GM13977 (cell line): ENCODE measurements around the gene ZNF622.

Source experiments
- DNase-seq: peaks from one replicate; pipeline ENCODE4 v3.0.0; 2012; ENCODE audit warnings: low spot score
- in situ Hi-C: fragments of 300-500 bp; cut with MboI; formaldehyde crosslinking; loops from one replicate; pipeline ENCODE4 v1.12.0; 2022; ENCODE audit warnings: low sequenced_read_pairs, low pct_unique_long_range_greater_than_20kb, mixed read lengths, inconsistent platforms; ENCODE audit not compliant: unreplicated experiment
- TF ChIP-seq, protein P1 (sequence below): IDR thresholded peaks from 2 replicates; pipeline ENCODE4 v1.5.1; 2012; ENCODE audit warnings: mild to moderate bottlenecking, control low read depth; ENCODE audit not compliant: insufficient read depth; ENCODE audit errors: extremely low read depth, missing control alignments

Gene ZNF622

GRCh38 chr5:16411235-16411634 lies 54.4 kb downstream of the ZNF622 start:
- in situ Hi-C loops = no loop called here
- DNase-seq = no peak
- TF ChIP-seq, protein P1, sequence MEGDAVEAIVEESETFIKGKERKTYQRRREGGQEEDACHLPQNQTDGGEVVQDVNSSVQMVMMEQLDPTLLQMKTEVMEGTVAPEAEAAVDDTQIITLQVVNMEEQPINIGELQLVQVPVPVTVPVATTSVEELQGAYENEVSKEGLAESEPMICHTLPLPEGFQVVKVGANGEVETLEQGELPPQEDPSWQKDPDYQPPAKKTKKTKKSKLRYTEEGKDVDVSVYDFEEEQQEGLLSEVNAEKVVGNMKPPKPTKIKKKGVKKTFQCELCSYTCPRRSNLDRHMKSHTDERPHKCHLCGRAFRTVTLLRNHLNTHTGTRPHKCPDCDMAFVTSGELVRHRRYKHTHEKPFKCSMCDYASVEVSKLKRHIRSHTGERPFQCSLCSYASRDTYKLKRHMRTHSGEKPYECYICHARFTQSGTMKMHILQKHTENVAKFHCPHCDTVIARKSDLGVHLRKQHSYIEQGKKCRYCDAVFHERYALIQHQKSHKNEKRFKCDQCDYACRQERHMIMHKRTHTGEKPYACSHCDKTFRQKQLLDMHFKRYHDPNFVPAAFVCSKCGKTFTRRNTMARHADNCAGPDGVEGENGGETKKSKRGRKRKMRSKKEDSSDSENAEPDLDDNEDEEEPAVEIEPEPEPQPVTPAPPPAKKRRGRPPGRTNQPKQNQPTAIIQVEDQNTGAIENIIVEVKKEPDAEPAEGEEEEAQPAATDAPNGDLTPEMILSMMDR = no peak

- in situ Hi-C loops = no loop called here
Measured at GRCh38 chr5:16410338-16410737, 55.3 kb downstream of the ZNF622 start.

GRCh38 chr5:16406630-16407029 lies 59.0 kb downstream of the ZNF622 start:
- TF ChIP-seq, protein P1 = no peak
- DNase-seq = no peak

More at GRCh38 chr5:16410338-16410737, 55.3 kb downstream of the ZNF622 start:
- TF ChIP-seq, protein P1 = no peak
- no peak for DNase-seq

GRCh38 chr5:16406023-16406422 lies 59.6 kb downstream of the ZNF622 start:
- in situ Hi-C loops = no loop called here
- DNase-seq = no peak

More at GRCh38 chr5:16406630-16407029, 59.0 kb downstream of the ZNF622 start:
- in situ Hi-C loops = no loop called here

More at GRCh38 chr5:16406023-16406422, 59.6 kb downstream of the ZNF622 start:
- TF ChIP-seq, protein P1 = no peak
